A549 (cell line): ENCODE data around the gene SOCS4. TPM values are rescaled to one million over a fixed set of nuclear protein-coding genes. Genes with fewer than 3 reads are reported as not detected.

Source experiments
- ATAC-seq, 2 experiments: fragments of 200-7000 bp in 1 of 2; fragments of >200 bp in 1 of 2; cut with Nextera tagmentation in 1 of 2; cut with Tn5 transposase in 1 of 2; 3 replicates each; pipeline versions ENCODE4 v1.8.0 to v1.9.1; 2018 to 2020; ENCODE audit warnings: mild to moderate bottlenecking in 1 of 2, moderate library complexity in 1 of 2
- CTCF ChIA-PET: fragments of 300-600 bp; sonication (Branson Sonifier 250); formaldehyde crosslinking; extraction: SDS; loops from one replicate; lab custom pipeline; 2021; ENCODE audit warnings: antibody characterized with exemption, inconsistent platforms; lab: Yijun Ruan, JAX
- POLR2A ChIA-PET: fragments of 350-600 bp; formaldehyde crosslinking; extraction: SDS; loops from one replicate; lab custom pipeline; 2021; ENCODE audit warnings: antibody characterized with exemption, inconsistent platforms; lab: Yijun Ruan, JAX
- DNase-seq, 2 experiments: peaks; one replicate each; pipeline versions ENCODE4 v3.0.0 to v3.0.0-alpha.2; 2011 to 2016; ENCODE audit warnings: low read depth in 1 of 2, low spot score in 1 of 2
- FAIRE-seq: peaks from 2 replicates; lab custom pipeline; 2011; peaks lifted over from hg19 to GRCh38; lab: Jason Lieb, UNC
- H3K27ac ChIP-seq, 2 experiments: fragments of >200 bp; sonication (Bioruptor Twin); formaldehyde crosslinking; 3 replicates each; pipeline ENCODE4 v1.5.1; 2016 to 2017
- H3K4me1 ChIP-seq: fragments of >200 bp; sonication (Bioruptor Twin); formaldehyde crosslinking; 3 replicates; pipeline ENCODE4 v1.6.1; 2016
- H3K4me2 ChIP-seq: fragments of >200 bp; sonication (Bioruptor Twin); formaldehyde crosslinking; 3 replicates; pipeline ENCODE4 v1.6.1; 2016
- H3K4me3 ChIP-seq: fragments of >200 bp; sonication (Bioruptor Twin); formaldehyde crosslinking; 3 replicates; pipeline ENCODE4 v1.5.1; 2016
- H3K9me3 ChIP-seq: fragments of >200 bp; sonication (Bioruptor Twin); formaldehyde crosslinking; 3 replicates; pipeline ENCODE4 v1.6.1; 2016
- BHLHE40 ChIP-seq: IDR thresholded peaks from 2 replicates; pipeline ENCODE4 v1.6.1; 2012; ENCODE audit warnings: low read depth, low read length, inconsistent platforms
- CBX8 ChIP-seq: fragments of 200-600 bp; sonication (generic); IDR thresholded peaks from 2 replicates; pipeline ENCODE4 v1.6.1; 2016
- CHD2 ChIP-seq: fragments of 150-350 bp; IDR thresholded peaks from 2 replicates; pipeline ENCODE4 v1.6.1; 2014; ENCODE audit warnings: low read length; ENCODE audit not compliant: partially characterized antibody
- EHF ChIP-seq: fragments of 250-450 bp; sonication (Bioruptor Pico); IDR thresholded peaks from 2 replicates; pipeline ENCODE4 v1.5.0; 2020; ENCODE audit warnings: mild to moderate bottlenecking
- EHMT2 ChIP-seq: fragments of 200-600 bp; sonication (generic); IDR thresholded peaks from 2 replicates; pipeline ENCODE4 v1.6.1; 2016; ENCODE audit warnings: antibody characterized with exemption, low read depth, mild to moderate bottlenecking, moderate library complexity
- EP300 ChIP-seq, 2 experiments: fragments of >200 bp; sonication (Bioruptor Twin); formaldehyde crosslinking; IDR thresholded peaks; 2 replicates in 1 of 2; 3 replicates in 1 of 2; pipeline ENCODE4 v1.6.1; 2016 to 2017
- HEYL ChIP-seq: fragments of 250-450 bp; sonication (Bioruptor Pico); IDR thresholded peaks from 2 replicates; pipeline ENCODE4 v1.8.0; 2021; ENCODE audit warnings: mild to moderate bottlenecking, moderate library complexity
- HMGXB4 ChIP-seq: fragments of 250-450 bp; sonication (Bioruptor Pico); IDR thresholded peaks from 2 replicates; pipeline ENCODE4 v1.5.0; 2021; ENCODE audit warnings: mild to moderate bottlenecking, moderate library complexity, borderline replicate concordance
- HOXA7 ChIP-seq: fragments of 250-450 bp; sonication (Bioruptor Pico); IDR thresholded peaks from 2 replicates; pipeline ENCODE4 v1.5.0; 2020; ENCODE audit warnings: mild to moderate bottlenecking, moderate library complexity
- HOXB13 ChIP-seq: fragments of 250-450 bp; sonication (Bioruptor Pico); IDR thresholded peaks from 2 replicates; pipeline ENCODE4 v1.5.0; 2020; ENCODE audit warnings: low read depth, mild to moderate bottlenecking, moderate library complexity
- JUN ChIP-seq, 2 experiments: fragments of >200 bp; sonication (Bioruptor Twin); formaldehyde crosslinking; IDR thresholded peaks; 2 replicates in 1 of 2; 3 replicates in 1 of 2; pipeline ENCODE4 v1.6.1; 2016 to 2017
- KDM1A ChIP-seq: fragments of 200-600 bp; sonication (generic); IDR thresholded peaks from 2 replicates; pipeline ENCODE4 v1.6.1; 2016; ENCODE audit warnings: low read depth, mild to moderate bottlenecking
- MAFK ChIP-seq: fragments of 450-650 bp; IDR thresholded peaks from 2 replicates; pipeline ENCODE4 v1.6.1; 2014; ENCODE audit not compliant: partially characterized antibody
- MAZ ChIP-seq: fragments of 150-350 bp; IDR thresholded peaks from 2 replicates; pipeline ENCODE4 v1.6.1; 2014; ENCODE audit warnings: antibody characterized with exemption, low read depth, low read length, borderline replicate concordance
- NFE2L2 ChIP-seq: fragments of 150-350 bp; conservative IDR thresholded peaks from 2 replicates; pipeline ENCODE4 v1.6.1; 2014; ENCODE audit warnings: low read length
- POLR2A ChIP-seq: IDR thresholded peaks from 2 replicates; pipeline ENCODE4 v1.6.1; 2012; ENCODE audit warnings: mild to moderate bottlenecking, low read length
- POLR2AphosphoS2 ChIP-seq: conservative IDR thresholded peaks from 2 replicates; pipeline ENCODE4 v1.6.1; 2012; ENCODE audit warnings: low read length, improper control_type of control experiment, inconsistent platforms
- RAD21 ChIP-seq, 2 experiments: fragments of >200 bp in 1 of 2; sonication (Bioruptor Twin) in 1 of 2; formaldehyde crosslinking in 1 of 2; IDR thresholded peaks in 1 of 2; conservative IDR thresholded peaks in 1 of 2; 2 replicates in 1 of 2; 3 replicates in 1 of 2; pipeline ENCODE4 v1.6.1; 2012 to 2018; ENCODE audit warnings: inconsistent platforms in 1 of 2
- RCOR1 ChIP-seq: fragments of 150-350 bp; IDR thresholded peaks from 2 replicates; pipeline ENCODE4 v1.6.1; 2014; ENCODE audit warnings: antibody characterized with exemption, low read length, low read depth
- RNF2 ChIP-seq: fragments of 200-600 bp; sonication (generic); IDR thresholded peaks from 2 replicates; pipeline ENCODE4 v1.6.1; 2016; ENCODE audit warnings: low read depth, mild to moderate bottlenecking, antibody characterized with exemption, moderate library complexity, borderline replicate concordance
- SREBF2 ChIP-seq: fragments of 450-650 bp; IDR thresholded peaks from 2 replicates; pipeline ENCODE4 v1.6.1; 2014; ENCODE audit warnings: mild to moderate bottlenecking, moderate library complexity
- TFCP2L1 ChIP-seq: fragments of 250-450 bp; sonication (Bioruptor Pico); IDR thresholded peaks from 2 replicates; pipeline ENCODE4 v1.5.0; 2021; ENCODE audit warnings: mild to moderate bottlenecking
- USF2 ChIP-seq: fragments of 450-650 bp; IDR thresholded peaks from 2 replicates; pipeline ENCODE4 v1.6.1; 2014; ENCODE audit warnings: antibody characterized with exemption
- ZC3H11A ChIP-seq: fragments of 450-650 bp; IDR thresholded peaks from 2 replicates; pipeline ENCODE4 v1.6.1; 2014; ENCODE audit warnings: antibody characterized with exemption, mild to moderate bottlenecking
- ZFP36 ChIP-seq: fragments of 450-650 bp; IDR thresholded peaks from 2 replicates; pipeline ENCODE4 v1.6.1; 2014; ENCODE audit warnings: borderline replicate concordance; ENCODE audit not compliant: partially characterized antibody
- WGBS: methylation state at CpG from one replicate; pipeline ENCODE4 v1.1.6; 2017; ENCODE audit errors: missing lambda C conversion rate; 5-methylcytosine and 5-hydroxymethylcytosine counted together
- polyA plus RNA-seq, 4 experiments: library from polyadenylated mRNA; depleted of rRNA in 3 of 4; stranded (reverse); fragments of >200 nt; fragmentation: RNase III in 1 of 4; extraction: RNeasy Plus Mini Kit Qiagen cat#74134 plus additional on column Dnase treatment in 1 of 4; gene quantifications; 2 replicates in 3 of 4; 3 replicates in 1 of 4; pipeline ENCODE4 v1.2.3, GENCODE V29; 2011 to 2017
- TF ChIP-seq, protein P1 (sequence below): IDR thresholded peaks from 2 replicates; pipeline ENCODE4 v1.6.1; 2012

SOCS4 gene
- polyA plus RNA-seq, 2 of the 4 experiments (the other 2 are of a cell fraction), result 15.9 to 20.7 TPM

- FAIRE-seq, result no peak
- no peak for ATAC-seq
- peaks cover 43% of the 10 kb centered on the region for H3K4me1 ChIP-seq
- POLR2A ChIA-PET, result no interaction called here
- CTCF ChIA-PET, result interaction anchor here (1.4 to 2.5 kb wide), 2 partner anchors 26 to 139 kb away, joined by 6 to 18 read pairs; partner anchors contain the start of gene MAPK1IP1L
- DNase-seq, result no peak
- H3K4me3 ChIP-seq, result peak overlapping the region; percentile 69
- H3K9me3 ChIP-seq, result no peaks in the 10 kb centered on the region
- TF ChIP-seq EHF (CRISPR knock-in tag) (no peak), USF2 (no peak), CBX8 (no peak), RCOR1 (no peak), HEYL (CRISPR knock-in tag) (no peak)
- H3K27ac ChIP-seq, result peak overlapping the region; percentile 83 to 96; a peak in 4 of 6 replicates
- 70% methylated on average over 7 of the region's 7 CpGs for WGBS
- H3K4me2 ChIP-seq, result peak overlapping the region; percentile 95
Observed at GRCh38 chr14:55025948-55026347, 1.1 kb upstream of the SOCS4 start.

GRCh38 chr14:55026441-55026792, 619 bp upstream of the SOCS4 start:
- ChIA-PET POLR2A (interaction anchor here (0.9 to 1.6 kb wide), 7 partner anchors 12 to 538 kb away, joined by 3 to 43 read pairs (median 3); partner anchors contain the start of gene MAPK1IP1L), CTCF (interaction anchor here (0.8 to 2.5 kb wide), 5 partner anchors 16 to 138 kb away, joined by 4 to 18 read pairs (median 5); partner anchors contain the start of gene MAPK1IP1L)
- TF ChIP-seq EP300 (IDR thresholded peaks at IDR 0.05) (no peak), TFCP2L1 (CRISPR knock-in tag) (0 out of 2 replicates have a peak, but pooled peaks have one; percentile 4), SREBF2 (no peak), HOXB13 (CRISPR knock-in tag) (no peak), MAFK (peak; percentile 81)
- no peak for DNase-seq
- peak overlapping the region; percentile 69 for H3K4me3 ChIP-seq
- no peak for ATAC-seq
- H3K27ac ChIP-seq, result peak overlapping the region; percentile 83 to 96
- FAIRE-seq, result no peak
- H3K9me3 ChIP-seq, result no peaks in the 10 kb centered on the region
- WGBS, result 27% methylated on average over 9 of the region's 9 CpGs
- peak overlapping the region; percentile 95 for H3K4me2 ChIP-seq
- peaks cover 47% of the 10 kb centered on the region for H3K4me1 ChIP-seq

- peak overlapping the region; percentile 83 to 96 for H3K27ac ChIP-seq
- TF ChIP-seq RAD21 (conservative IDR thresholded peaks at IDR 0.05 in 1 of 2, IDR thresholded peaks at IDR 0.05 in 1 of 2) (no peak), NFE2L2 (no peak), RNF2 (no peak), POLR2AphosphoS2 (no peak), EHMT2 (no peak), HOXA7 (no peak), JUN (IDR thresholded peaks at IDR 0.05) (no peak), ZC3H11A (no peak)
- TF ChIP-seq, protein P1, sequence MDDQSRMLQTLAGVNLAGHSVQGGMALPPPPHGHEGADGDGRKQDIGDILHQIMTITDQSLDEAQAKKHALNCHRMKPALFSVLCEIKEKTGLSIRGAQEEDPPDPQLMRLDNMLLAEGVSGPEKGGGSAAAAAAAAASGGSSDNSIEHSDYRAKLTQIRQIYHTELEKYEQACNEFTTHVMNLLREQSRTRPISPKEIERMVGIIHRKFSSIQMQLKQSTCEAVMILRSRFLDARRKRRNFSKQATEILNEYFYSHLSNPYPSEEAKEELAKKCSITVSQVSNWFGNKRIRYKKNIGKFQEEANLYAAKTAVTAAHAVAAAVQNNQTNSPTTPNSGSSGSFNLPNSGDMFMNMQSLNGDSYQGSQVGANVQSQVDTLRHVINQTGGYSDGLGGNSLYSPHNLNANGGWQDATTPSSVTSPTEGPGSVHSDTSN, result no peak
- TF ChIP-seq, all 56 proteins: peak for 0
- 3% methylated on average over 8 of the region's 8 CpGs for WGBS
Observed at GRCh38 chr14:55028066-55028465, 1.0 kb downstream of the SOCS4 start.

GRCh38 chr14:55028476-55028875, 1.4 kb downstream of the SOCS4 start:
- peak overlapping the region; percentile 83 for H3K4me2 ChIP-seq
- FAIRE-seq (no peak), ATAC-seq (no peak), DNase-seq (no peak)
- peak overlapping the region; percentile 69 for H3K4me3 ChIP-seq
- peak overlapping the region in 1 of 2 experiments; percentile 96; a peak in 1 of 6 replicates for H3K27ac ChIP-seq
- peaks cover 56% of the 10 kb centered on the region for H3K4me1 ChIP-seq
- 29% methylated on average over 4 of the region's 4 CpGs for WGBS
- CTCF ChIA-PET, result interaction anchor here (3.8 kb wide), 1 partner anchor 23 kb away, joined by 24 read pairs; the partner anchor contains the start of gene MAPK1IP1L
- no peaks in the 10 kb centered on the region for H3K9me3 ChIP-seq
- POLR2A ChIA-PET, result interaction anchor here (1.0 kb wide), 1 partner anchor 23 kb away, joined by 6 read pairs; the partner anchor contains the start of gene MAPK1IP1L
- TF ChIP-seq HMGXB4 (CRISPR knock-in tag) (no peak), NFE2L2 (no peak), ZC3H11A (no peak), BHLHE40 (no peak), RCOR1 (no peak), CBX8 (no peak), KDM1A (no peak), MAZ (no peak), POLR2A (no peak), ZFP36 (no peak), CHD2 (no peak)

More at GRCh38 chr14:55028066-55028465, 1.0 kb downstream of the SOCS4 start:
- CTCF ChIA-PET, result no interaction called here
- H3K4me1 ChIP-seq, result peaks cover 52% of the 10 kb centered on the region
- H3K4me2 ChIP-seq, result peak overlapping the region; percentile 83
- DNase-seq (no peak), ATAC-seq (no peak), FAIRE-seq (no peak)
- peak overlapping the region; percentile 69 for H3K4me3 ChIP-seq
- H3K9me3 ChIP-seq, result no peaks in the 10 kb centered on the region
- POLR2A ChIA-PET, result interaction anchor here (1.0 kb wide), 1 partner anchor 23 kb away, joined by 6 read pairs; the partner anchor contains the start of gene MAPK1IP1L
